Gastrocnemius medialis (tissue), 4 donors: ENCODE data around the gene PRAMEF1. TPM values are rescaled to one million over a fixed set of nuclear protein-coding genes. Genes with fewer than 3 reads are reported as not detected.
"Not testable (repeated sequence)": the region's sequence is repeated elsewhere in the genome, so short reads cannot be mapped to it uniquely, and the experiment has no call there.

Experiments used
- ATAC-seq, 2 donors: fragments of 150-250 bp; one replicate each; pipeline ENCODE4 v1.9.1; 2016
- DNase-seq, 2 donors: peaks; one replicate each; pipeline ENCODE4 v3.0.0-alpha.2; 2019
- H3K27ac ChIP-seq, 4 donors: fragments of 200-600 bp; sonication (generic); 1 replicate in 1 of 4; 2 replicates in 3 of 4; pipeline ENCODE4 v1.5.1; 2016 to 2018; ENCODE audit warnings: mild to moderate bottlenecking in 2 of 4, moderate library complexity in 1 of 4
- H3K27me3 ChIP-seq, 3 donors: fragments of 200-600 bp; sonication (generic) in 2 of 3; 1 replicate in 1 of 3; 2 replicates in 2 of 3; pipeline versions ENCODE4 v1.5.1 to v1.6.0; 2016 to 2019; ENCODE audit warnings: mild to moderate bottlenecking in 1 of 3, moderate library complexity in 1 of 3
- H3K36me3 ChIP-seq, 2 donors: fragments of 200-600 bp; sonication (generic) in 1 of 2; one replicate each; pipeline ENCODE4 v1.5.1; 2017 to 2018
- H3K4me1 ChIP-seq, 2 donors: fragments of 200-600 bp; sonication (generic) in 1 of 2; one replicate each; pipeline ENCODE4 v1.5.1; 2016 to 2017; ENCODE audit warnings: mild to moderate bottlenecking in 2 of 2
- H3K4me3 ChIP-seq, 4 donors: fragments of 200-600 bp; sonication (generic) in 3 of 4; 1 replicate in 1 of 4; 2 replicates in 3 of 4; pipeline ENCODE4 v1.5.1; 2016 to 2019; ENCODE audit warnings: mild to moderate bottlenecking in 2 of 4
- H3K9me3 ChIP-seq, 3 donors: fragments of 200-600 bp; sonication (generic) in 2 of 3; 1 replicate in 1 of 3; 2 replicates in 2 of 3; pipeline ENCODE4 v1.5.1; 2016 to 2019
- in situ Hi-C, 4 donors: fragments of 200-750 bp; cut with MboI; loops; one replicate each; pipeline versions ENCODE4 v1.15.0 to v1.8.0; 2017; ENCODE audit warnings: low sequenced_read_pairs in 4 of 4
- intact Hi-C: fragments of 100-400 bp; cut with DNase I; formaldehyde crosslinking; loops from one replicate; pipeline ENCODE4 v1.15.1; 2023; ENCODE audit warnings: low total_unique reads
- total RNA-seq, 4 donors: library from RNA; depleted of rRNA; stranded (reverse); fragments of >200 nt; gene quantifications; one replicate each; pipeline versions ENCODE4 v1.1.0 to v1.2.3, GENCODE V29; 2016

Gene PRAMEF1
- total RNA-seq, 4 donors from 2014 or later: not detected

GRCh38 chr1:12833251-12833650 is 42.1 kb downstream of the PRAMEF1 start:
- ATAC-seq, intact Hi-C loops, H3K4me1 ChIP-seq, H3K27me3 ChIP-seq, H3K36me3 ChIP-seq, H3K9me3 ChIP-seq, in situ Hi-C loops, H3K27ac ChIP-seq, H3K4me3 ChIP-seq, DNase-seq: not testable (repeated sequence)

Other genes starting within 250 kb of the PRAMEF1 start
- 100 to 1,000 TPM in 1 of 4 donors, 10 to 100 TPM in 3; 28.5 to 108 (median 67.0) TPM for gene DHRS3, start 173.2 kb upstream of the PRAMEF1 start, total RNA-seq
- not detected for gene AADACL4, start 147.3 kb upstream of the PRAMEF1 start, total RNA-seq
- not detected for gene AADACL3, start 75.3 kb upstream of the PRAMEF1 start, total RNA-seq
- gene CFAP107, start 45.2 kb upstream of the PRAMEF1 start, total RNA-seq: not detected
- not detected for gene PRAMEF12, start 17.7 kb upstream of the PRAMEF1 start, total RNA-seq
- not detected for gene PRAMEF11, start 40.0 kb downstream of the PRAMEF1 start, total RNA-seq
- gene HNRNPCL1, start 57.3 kb downstream of the PRAMEF1 start, total RNA-seq: not detected
- gene PRAMEF2, start 65.7 kb downstream of the PRAMEF1 start, total RNA-seq: not detected
- not detected for gene PRAMEF4, start 94.8 kb downstream of the PRAMEF1 start, total RNA-seq
- gene PRAMEF10, start 106.9 kb downstream of the PRAMEF1 start, total RNA-seq: not detected
- not detected for gene PRAMEF7, start 125.2 kb downstream of the PRAMEF1 start, total RNA-seq
- not detected for gene PRAMEF6, start 156.2 kb downstream of the PRAMEF1 start, total RNA-seq